ENCODE results near the gene INTS11.

The INTS11 gene

DNA sequence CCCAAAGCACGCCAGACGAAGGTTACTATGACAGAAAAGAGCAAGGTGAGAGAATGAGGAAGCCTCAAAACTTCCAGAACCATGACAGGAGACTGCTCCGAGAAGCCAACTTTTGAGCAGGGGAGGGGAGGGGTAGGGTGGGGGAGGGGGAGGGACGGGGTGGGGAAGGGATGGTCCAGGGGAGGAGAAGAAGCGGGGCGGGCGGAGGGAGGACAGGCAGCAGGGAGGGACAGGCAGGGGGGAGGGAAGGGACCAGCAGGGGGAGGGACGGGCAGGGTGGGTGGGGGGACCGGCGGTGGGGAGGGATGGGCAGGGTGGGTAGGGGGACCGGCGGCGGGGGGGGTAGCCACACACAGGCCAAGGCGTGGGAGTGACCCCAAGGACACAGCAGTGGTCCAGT is 2.0 kb downstream of the INTS11 start:
- no peak overlapping the region for H3K9ac ChIP-seq (ENCODE audit: low read depth, low read length, poor library complexity)
- H2BK5ac ChIP-seq (ENCODE audit: low read length): no peak overlapping the region
- no peak overlapping the region for H3K14ac ChIP-seq (ENCODE audit: low read length)
- H2AK5ac ChIP-seq (ENCODE audit: low read depth, low read length): no peak overlapping the region
- H3K4me3 ChIP-seq (ENCODE audit: low read length in 2 of 2): no peak overlapping the region
- no peak overlapping the region for H3K27ac ChIP-seq (replicated peaks; ENCODE audit: low read length)
- no peak overlapping the region for H3K23ac ChIP-seq (ENCODE audit: low read depth, low read length, poor library complexity)
- H3K4me2 ChIP-seq (ENCODE audit: insufficient read depth, low read length, poor library complexity, severe bottlenecking): no peak overlapping the region
- H3K18ac ChIP-seq (ENCODE audit: low read length): no peak overlapping the region
- WGBS, 2 donors (ENCODE audit: extremely low coverage in 2 of 2, insufficient read length in 2 of 2, insufficient replicate concordance in 1 of 2): no CpG with 5 or more reads among the region's 14 CpGs
- no peak overlapping the region for H4K91ac ChIP-seq (ENCODE audit: low read depth, low read length, poor library complexity)
- H3K4ac ChIP-seq (ENCODE audit: low read length): no peak overlapping the region
- H2BK15ac ChIP-seq (ENCODE audit: low read length): no peak overlapping the region
- H3K27me3 ChIP-seq (ENCODE audit: control insufficient read depth in 3 of 3, insufficient read depth in 3 of 3, low read depth in 1 of 3, low read length in 3 of 3): no peaks in the 10 kb centered on the region
- H3K9me3 ChIP-seq (replicated peaks in 1 of 2; ENCODE audit: control insufficient read depth in 2 of 2, insufficient read depth in 1 of 2, low read depth in 1 of 2, low read length in 2 of 2): no peaks in the 10 kb centered on the region
- H2BK120ac ChIP-seq (ENCODE audit: low read depth, low read length): no peak overlapping the region
- no peak for DNase-seq (ENCODE audit: low spot score)
- H4K8ac ChIP-seq (ENCODE audit: low read depth, low read length): no peak overlapping the region
- peaks cover 61% of the 10 kb centered on the region for H3K79me1 ChIP-seq (ENCODE audit: low read depth, low read length)
- H3K36me3 ChIP-seq (replicated peaks in 1 of 2; ENCODE audit: control insufficient read depth in 2 of 2, insufficient read depth in 2 of 2, low read length in 2 of 2): peaks cover 26 to 69% of the 10 kb centered on the region in 2 donors
- H2BK12ac ChIP-seq (ENCODE audit: low read length): no peak overlapping the region
- no peak overlapping the region for H2AFZ ChIP-seq (ENCODE audit: low read length)
- H3K4me1 ChIP-seq (ENCODE audit: control insufficient read depth in 2 of 2, insufficient read depth in 1 of 2, low read depth in 1 of 2, low read length in 2 of 2): peaks cover 10 to 16% of the 10 kb centered on the region in 2 donors

DNA sequence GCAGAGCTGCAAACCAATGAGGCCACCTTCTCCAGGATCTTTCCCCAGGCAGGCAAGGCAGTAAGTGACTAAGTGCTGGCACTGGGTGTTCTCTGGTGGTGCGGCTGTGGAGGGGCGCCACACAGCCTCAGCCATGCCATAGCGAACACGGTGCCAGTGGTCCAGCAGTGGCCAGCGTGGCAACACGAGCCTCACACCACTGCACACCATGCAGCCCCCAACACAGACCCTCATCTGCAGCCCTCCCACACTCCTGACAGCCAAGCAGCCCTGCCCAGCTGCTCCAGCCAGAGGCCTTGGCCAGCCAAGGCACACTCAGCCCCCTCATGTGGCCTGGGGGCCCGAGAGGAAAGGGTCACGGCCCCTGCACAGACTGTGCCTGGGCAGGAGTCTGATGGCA is 3.0 kb downstream of the INTS11 start:
- H4K8ac ChIP-seq (ENCODE audit: low read depth, low read length): no peak overlapping the region
- peak overlapping the region; percentile 94 for H2BK12ac ChIP-seq (ENCODE audit: low read length)
- H3K79me1 ChIP-seq (ENCODE audit: low read depth, low read length): peaks cover 62% of the 10 kb centered on the region
- peak overlapping the region; percentile 24 for H2BK5ac ChIP-seq (ENCODE audit: low read length)
- H3K9me3 ChIP-seq (replicated peaks in 1 of 2; ENCODE audit: control insufficient read depth in 2 of 2, insufficient read depth in 1 of 2, low read depth in 1 of 2, low read length in 2 of 2): no peaks in the 10 kb centered on the region
- H2BK120ac ChIP-seq (ENCODE audit: low read depth, low read length): no peak overlapping the region
- no peak overlapping the region for H4K91ac ChIP-seq (ENCODE audit: low read depth, low read length, poor library complexity)
- H3K9ac ChIP-seq (ENCODE audit: low read depth, low read length, poor library complexity): peak overlapping the region; percentile 60
- no peak overlapping the region for H2AFZ ChIP-seq (ENCODE audit: low read length)
- no peak overlapping the region for H2BK15ac ChIP-seq (ENCODE audit: low read length)
- H3K4me3 ChIP-seq (ENCODE audit: low read length in 2 of 2): peak overlapping the region; percentile 4 to 7
- no peak overlapping the region for H3K4ac ChIP-seq (ENCODE audit: low read length)
- H2AK5ac ChIP-seq (ENCODE audit: low read depth, low read length): no peak overlapping the region
- H3K4me2 ChIP-seq (ENCODE audit: insufficient read depth, low read length, poor library complexity, severe bottlenecking): no peak overlapping the region
- H3K27ac ChIP-seq (replicated peaks; ENCODE audit: low read length): no peak overlapping the region
- H3K23ac ChIP-seq (ENCODE audit: low read depth, low read length, poor library complexity): peak overlapping the region; percentile 80
- peaks cover 24 to 70% of the 10 kb centered on the region in 2 donors for H3K36me3 ChIP-seq (replicated peaks in 1 of 2; ENCODE audit: control insufficient read depth in 2 of 2, insufficient read depth in 2 of 2, low read length in 2 of 2)
- no CpG with 5 or more reads among the region's 8 CpGs for WGBS, 2 donors (ENCODE audit: extremely low coverage in 2 of 2, insufficient read length in 2 of 2, insufficient replicate concordance in 1 of 2)
- H3K27me3 ChIP-seq (ENCODE audit: control insufficient read depth in 3 of 3, insufficient read depth in 3 of 3, low read depth in 1 of 3, low read length in 3 of 3): no peaks in the 10 kb centered on the region
- H3K4me1 ChIP-seq (ENCODE audit: control insufficient read depth in 2 of 2, insufficient read depth in 1 of 2, low read depth in 1 of 2, low read length in 2 of 2): peaks cover 10 to 16% of the 10 kb centered on the region in 2 donors
- no peak for DNase-seq (ENCODE audit: low spot score)
- H3K18ac ChIP-seq (ENCODE audit: low read length): no peak overlapping the region
- no peak overlapping the region for H3K14ac ChIP-seq (ENCODE audit: low read length)

DNA sequence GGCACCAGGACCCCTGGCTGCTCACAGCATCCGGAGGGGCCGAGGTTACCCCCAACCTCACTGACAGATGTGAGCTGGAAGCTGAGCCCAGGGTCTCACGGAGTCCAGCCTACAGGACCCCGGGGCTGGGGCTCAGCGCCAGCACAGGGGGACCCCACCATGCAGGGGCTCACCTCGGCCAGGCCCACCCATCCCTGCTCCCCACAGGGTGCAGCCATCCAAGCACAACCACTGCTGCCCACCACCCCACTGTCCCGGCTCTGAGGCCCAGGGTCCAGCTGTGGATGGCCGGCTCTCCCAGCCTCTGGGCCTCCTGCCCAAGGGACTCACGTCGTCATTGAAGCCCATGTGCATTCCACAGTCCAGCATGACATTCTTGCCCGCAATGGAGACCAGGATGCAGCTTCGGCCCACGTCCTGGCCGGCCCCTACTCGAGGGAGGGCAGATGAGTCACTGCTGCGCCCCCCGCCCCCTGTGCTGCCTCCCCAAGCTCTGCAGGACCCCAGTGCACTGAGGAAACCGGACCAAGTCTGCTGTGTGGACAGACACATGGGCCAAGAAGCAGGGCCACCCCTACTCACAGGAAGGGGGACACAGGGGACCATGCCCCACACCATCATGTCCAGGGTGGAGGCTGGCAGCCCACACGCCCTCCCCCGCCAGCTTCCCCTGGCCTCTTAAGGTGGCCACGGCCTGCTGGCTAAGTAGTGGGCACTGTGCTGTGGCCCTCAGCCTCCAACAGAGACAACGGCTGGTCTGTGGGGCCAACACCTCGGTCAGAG is 3.6 kb downstream of the INTS11 start:
- no peak overlapping the region for H3K27ac ChIP-seq (replicated peaks; ENCODE audit: low read length)
- no peak for DNase-seq (ENCODE audit: low spot score)
- peaks cover 59% of the 10 kb centered on the region for H3K79me1 ChIP-seq (ENCODE audit: low read depth, low read length)
- no CpG with 5 or more reads among the region's 23 CpGs for WGBS, 2 donors (ENCODE audit: extremely low coverage in 2 of 2, insufficient read length in 2 of 2, insufficient replicate concordance in 1 of 2)
- H3K18ac ChIP-seq (ENCODE audit: low read length): no peak overlapping the region
- no peak overlapping the region for H3K4me2 ChIP-seq (ENCODE audit: insufficient read depth, low read length, poor library complexity, severe bottlenecking)
- no peak overlapping the region for H3K4me3 ChIP-seq (ENCODE audit: low read length in 2 of 2)
- peaks cover 22 to 70% of the 10 kb centered on the region in 2 donors for H3K36me3 ChIP-seq (replicated peaks in 1 of 2; ENCODE audit: control insufficient read depth in 2 of 2, insufficient read depth in 2 of 2, low read length in 2 of 2)
- H3K27me3 ChIP-seq (ENCODE audit: control insufficient read depth in 3 of 3, insufficient read depth in 3 of 3, low read depth in 1 of 3, low read length in 3 of 3): no peaks in the 10 kb centered on the region
- H2BK12ac ChIP-seq (ENCODE audit: low read length): no peak overlapping the region
- no peak overlapping the region for H4K8ac ChIP-seq (ENCODE audit: low read depth, low read length)
- H3K23ac ChIP-seq (ENCODE audit: low read depth, low read length, poor library complexity): peak overlapping the region; percentile 80
- no peak overlapping the region for H4K91ac ChIP-seq (ENCODE audit: low read depth, low read length, poor library complexity)
- H2BK15ac ChIP-seq (ENCODE audit: low read length): no peak overlapping the region
- no peak overlapping the region for H3K4ac ChIP-seq (ENCODE audit: low read length)
- no peak overlapping the region for H2AK5ac ChIP-seq (ENCODE audit: low read depth, low read length)
- H2AFZ ChIP-seq (ENCODE audit: low read length): no peak overlapping the region
- H3K4me1 ChIP-seq (ENCODE audit: control insufficient read depth in 2 of 2, insufficient read depth in 1 of 2, low read depth in 1 of 2, low read length in 2 of 2): peaks cover 13 to 16% of the 10 kb centered on the region in 2 donors
- no peaks in the 10 kb centered on the region for H3K9me3 ChIP-seq (replicated peaks in 1 of 2; ENCODE audit: control insufficient read depth in 2 of 2, insufficient read depth in 1 of 2, low read depth in 1 of 2, low read length in 2 of 2)
- no peak overlapping the region for H2BK5ac ChIP-seq (ENCODE audit: low read length)
- no peak overlapping the region for H2BK120ac ChIP-seq (ENCODE audit: low read depth, low read length)
- H3K9ac ChIP-seq (ENCODE audit: low read depth, low read length, poor library complexity): peak overlapping the region; percentile 60
- H3K14ac ChIP-seq (ENCODE audit: low read length): no peak overlapping the region

- H3K4me3 ChIP-seq (ENCODE audit: low read length in 2 of 2): no peak overlapping the region
- H2BK15ac ChIP-seq (ENCODE audit: low read length): no peak overlapping the region
- H2AFZ ChIP-seq (ENCODE audit: low read length): no peak overlapping the region
- H3K79me1 ChIP-seq (ENCODE audit: low read depth, low read length): peaks cover 53% of the 10 kb centered on the region
- H3K9ac ChIP-seq (ENCODE audit: low read depth, low read length, poor library complexity): no peak overlapping the region
- no peak overlapping the region for H2BK12ac ChIP-seq (ENCODE audit: low read length)
- no peaks in the 10 kb centered on the region for H3K9me3 ChIP-seq (replicated peaks in 1 of 2; ENCODE audit: control insufficient read depth in 2 of 2, insufficient read depth in 1 of 2, low read depth in 1 of 2, low read length in 2 of 2)
- H3K27ac ChIP-seq (replicated peaks; ENCODE audit: low read length): no peak overlapping the region
- DNase-seq (ENCODE audit: low spot score): no peak
- H3K4me2 ChIP-seq (ENCODE audit: insufficient read depth, low read length, poor library complexity, severe bottlenecking): no peak overlapping the region
- H3K18ac ChIP-seq (ENCODE audit: low read length): no peak overlapping the region
- peaks cover 29 to 79% of the 10 kb centered on the region in 2 donors for H3K36me3 ChIP-seq (replicated peaks in 1 of 2; ENCODE audit: control insufficient read depth in 2 of 2, insufficient read depth in 2 of 2, low read length in 2 of 2)
- no peak overlapping the region for H2BK5ac ChIP-seq (ENCODE audit: low read length)
- no peak overlapping the region for H3K4ac ChIP-seq (ENCODE audit: low read length)
- H2BK120ac ChIP-seq (ENCODE audit: low read depth, low read length): no peak overlapping the region
- no peak overlapping the region for H3K14ac ChIP-seq (ENCODE audit: low read length)
- H4K91ac ChIP-seq (ENCODE audit: low read depth, low read length, poor library complexity): no peak overlapping the region
- no peak overlapping the region for H2AK5ac ChIP-seq (ENCODE audit: low read depth, low read length)
- no CpG with 5 or more reads among the region's 13 CpGs for WGBS, 2 donors (ENCODE audit: extremely low coverage in 2 of 2, insufficient read length in 2 of 2, insufficient replicate concordance in 1 of 2)
- H3K4me1 ChIP-seq (ENCODE audit: control insufficient read depth in 2 of 2, insufficient read depth in 1 of 2, low read depth in 1 of 2, low read length in 2 of 2): peaks cover 9 to 10% of the 10 kb centered on the region in 2 donors
- no peaks in the 10 kb centered on the region for H3K27me3 ChIP-seq (ENCODE audit: control insufficient read depth in 3 of 3, insufficient read depth in 3 of 3, low read depth in 1 of 3, low read length in 3 of 3)
- no peak overlapping the region for H4K8ac ChIP-seq (ENCODE audit: low read depth, low read length)
- no peak overlapping the region for H3K23ac ChIP-seq (ENCODE audit: low read depth, low read length, poor library complexity)
Observed at GRCh38 chr1:1319646-1319941, 4.9 kb downstream of the INTS11 start.
